GM18861 (cell line): ENCODE data around the gene SPIN1.

Source experiments
- ATAC-seq: cut with Tn5 transposase; IDR thresholded peaks from one replicate; pipeline ENCODE4 v1.9.1; 2021; ENCODE audit not compliant: unreplicated experiment

SPIN1 gene

GRCh38 chr9:88488166-88488565 is 99.9 kb downstream of the SPIN1 start:
- no peak for ATAC-seq

GRCh38 chr9:88494983-88495721 is 106.9 kb downstream of the SPIN1 start:
- no peak for ATAC-seq

GRCh38 chr9:88497224-88497623 is 109.0 kb downstream of the SPIN1 start:
- ATAC-seq = no peak

GRCh38 chr9:88498880-88499279 is 110.6 kb downstream of the SPIN1 start:
- ATAC-seq = no peak

- no peak for ATAC-seq
These were observed 112.8 kb downstream of the SPIN1 start for GRCh38 chr9:88501086-88501485.

GRCh38 chr9:88502552-88503034 is 114.3 kb downstream of the SPIN1 start:
- ATAC-seq = no peak

GRCh38 chr9:88503081-88503844 is 115.0 kb downstream of the SPIN1 start:
- ATAC-seq = no peak

GRCh38 chr9:88503845-88504764 is 115.9 kb downstream of the SPIN1 start:
- no peak for ATAC-seq

- ATAC-seq = no peak
These were observed 120.1 kb downstream of the SPIN1 start for GRCh38 chr9:88508326-88508725.

GRCh38 chr9:88511906-88512305 is 123.7 kb downstream of the SPIN1 start:
- ATAC-seq = no peak

- no peak for ATAC-seq
These were observed 126.0 kb downstream of the SPIN1 start for GRCh38 chr9:88514247-88514646.

GRCh38 chr9:88521308-88521707 is 133.1 kb downstream of the SPIN1 start:
- ATAC-seq = no peak

GRCh38 chr9:88522360-88522759 is 134.1 kb downstream of the SPIN1 start:
- ATAC-seq = no peak

- ATAC-seq = no peak
These were observed 134.8 kb downstream of the SPIN1 start for GRCh38 chr9:88523056-88523455.

GRCh38 chr9:88524911-88525310 is 136.7 kb downstream of the SPIN1 start:
- ATAC-seq = no peak

- ATAC-seq = no peak
These were observed 139.4 kb downstream of the SPIN1 start for GRCh38 chr9:88527618-88528017.
